ENCODE results near the gene TMEM184B. TPM values are rescaled to one million over a fixed set of nuclear protein-coding genes. Genes with fewer than 3 reads are reported as not detected.

The TMEM184B gene
- total RNA-seq, 4 donors from 2014 or later, result 27.9 to 67.4 (median 40.7) TPM

DNA sequence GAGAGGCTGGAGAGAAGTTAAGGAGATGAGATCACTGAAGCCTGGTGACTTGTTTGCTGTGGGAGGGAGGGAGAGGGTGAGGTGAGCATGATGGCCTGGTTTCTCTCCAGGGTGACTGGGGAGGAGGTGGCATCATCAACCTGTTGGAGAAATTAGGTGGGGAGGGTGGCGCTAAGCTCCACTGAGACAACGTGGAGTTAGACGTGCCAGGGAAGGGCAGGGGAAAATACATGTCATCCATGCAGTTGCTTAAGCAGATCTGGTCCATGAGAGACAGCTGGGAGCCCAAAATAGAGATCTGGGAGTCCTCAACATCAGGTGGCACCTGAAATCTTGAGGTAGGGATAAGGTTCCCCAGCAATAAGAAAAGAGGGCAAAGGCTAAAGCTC, 80.3 kb downstream of the TMEM184B start:
- 60 to 68% methylated on average over 3 of the region's 3 CpGs for WGBS, 2 donors
- no peak for DNase-seq (ENCODE audit: low spot score in 2 of 2)
- TF ChIP-seq CTCF (IDR thresholded peaks at IDR 0.05), result no peak
- H3K4me3 ChIP-seq (ENCODE audit: low read depth, poor library complexity, severe bottlenecking), result no peak overlapping the region
- intact Hi-C loops (cut with DNase I; ENCODE audit: low total_unique reads), result no loop called here

- TF ChIP-seq POLR2A (IDR thresholded peaks at IDR 0.05) (no peak), CTCF (IDR thresholded peaks at IDR 0.05) (no peak)
- no peak for DNase-seq (ENCODE audit: low spot score in 2 of 2)
- no peak overlapping the region for H3K4me3 ChIP-seq (ENCODE audit: low read depth, poor library complexity, severe bottlenecking)
- 81 to 85% methylated on average over 10 of the region's 10 CpGs for WGBS, 2 donors
- intact Hi-C loops (cut with DNase I; ENCODE audit: low total_unique reads), result no loop called here
These were observed 80.9 kb downstream of the TMEM184B start for GRCh38 chr22:38191731-38192474.

DNA sequence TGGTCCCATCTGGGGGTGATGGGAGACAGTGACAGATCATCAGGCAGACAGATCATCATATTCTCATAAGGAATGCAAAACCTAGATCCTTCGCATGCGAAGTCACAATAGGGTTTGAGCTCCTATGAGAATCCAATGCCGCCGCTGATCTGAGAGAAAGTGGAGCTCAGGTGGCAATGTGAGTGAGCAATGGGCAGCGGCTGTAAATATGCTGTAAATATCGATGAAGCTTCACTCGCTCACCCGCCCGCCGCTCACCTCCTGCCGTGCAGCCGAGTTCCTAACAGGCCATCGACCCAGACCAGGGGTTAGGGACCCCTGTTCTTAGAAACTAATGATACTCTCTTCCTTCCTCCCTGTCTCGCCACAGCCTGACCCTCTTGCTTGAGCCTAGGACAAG, 81.8 kb downstream of the TMEM184B start:
- 86 to 92% methylated on average over 14 of the region's 14 CpGs for WGBS, 2 donors
- no peak for DNase-seq (ENCODE audit: low spot score in 2 of 2)
- TF ChIP-seq POLR2A (IDR thresholded peaks at IDR 0.05) (no peak), CTCF (IDR thresholded peaks at IDR 0.05) (no peak)
- intact Hi-C loops (cut with DNase I; ENCODE audit: low total_unique reads), result no loop called here
- no peak overlapping the region for H3K4me3 ChIP-seq (ENCODE audit: low read depth, poor library complexity, severe bottlenecking)

DNA sequence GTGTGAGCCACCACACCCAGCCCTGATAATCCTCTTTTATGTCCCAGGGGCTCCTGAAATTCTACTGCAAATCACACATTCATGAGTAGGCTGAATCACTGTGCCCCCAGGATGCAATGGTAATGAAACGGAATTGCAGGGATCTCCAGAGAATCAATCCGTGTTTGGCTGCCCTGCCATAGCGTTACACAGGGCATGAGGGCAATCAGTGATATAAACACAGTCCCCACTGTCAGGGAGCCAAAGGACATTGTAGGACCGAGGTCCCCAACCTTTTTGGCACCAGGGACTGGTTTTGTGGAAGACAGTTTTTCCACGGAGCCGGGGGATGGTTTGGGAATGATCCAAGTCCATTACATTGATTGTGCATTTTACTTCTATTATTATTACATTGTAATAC, 82.2 kb downstream of the TMEM184B start:
- 53 to 73% methylated on average over 6 of the region's 6 CpGs for WGBS, 2 donors
- DNase-seq (ENCODE audit: low spot score in 2 of 2), result no peak
- no peak for TF ChIP-seq POLR2A (IDR thresholded peaks at IDR 0.05)
- H3K4me3 ChIP-seq (ENCODE audit: low read depth, poor library complexity, severe bottlenecking), result no peak overlapping the region
- intact Hi-C loops (cut with DNase I; ENCODE audit: low total_unique reads), result no loop called here

DNA sequence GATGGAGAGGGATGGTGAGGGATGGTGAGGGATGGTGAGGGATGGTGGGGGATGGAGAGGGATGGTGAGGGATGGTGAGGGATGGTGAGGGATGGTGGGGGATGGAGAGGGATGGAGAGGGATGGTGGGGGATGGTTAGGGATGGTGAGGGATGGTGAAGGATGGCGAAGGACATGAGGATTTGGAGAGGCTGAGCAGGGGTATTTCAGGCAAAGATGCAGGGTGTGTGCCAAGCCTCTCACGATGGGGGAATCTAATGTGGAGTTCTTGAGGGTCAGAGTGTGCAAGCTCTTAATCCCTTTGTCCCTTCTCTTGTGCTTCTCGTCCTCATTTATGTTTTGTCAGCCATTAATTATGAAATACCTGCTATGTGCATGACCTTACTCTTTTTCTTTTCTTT, 83.7 kb downstream of the TMEM184B start:
- H3K4me3 ChIP-seq (ENCODE audit: low read depth, poor library complexity, severe bottlenecking), result no peak overlapping the region
- no peak for DNase-seq (ENCODE audit: low spot score in 2 of 2)
- 83 to 92% methylated on average over 3 of the region's 3 CpGs for WGBS, 2 donors
- TF ChIP-seq POLR2A (IDR thresholded peaks at IDR 0.05), result no peak
- TF ChIP-seq CTCF (IDR thresholded peaks at IDR 0.05), result no peak
- intact Hi-C loops (cut with DNase I; ENCODE audit: low total_unique reads), result loop anchor here (10.0 kb wide), 1 partner anchor 624 kb away; the partner anchor contains the start of gene CDC42EP1

GRCh38 chr22:38187413-38188212, 85.2 kb downstream of the TMEM184B start:
- TF ChIP-seq POLR2A (IDR thresholded peaks at IDR 0.05) (no peak), CTCF (IDR thresholded peaks at IDR 0.05) (no peak)
- intact Hi-C loops (cut with DNase I; ENCODE audit: low total_unique reads), result loop anchor here (10.0 kb wide), 1 partner anchor 623 kb away; the partner anchor contains the start of gene CDC42EP1
- 68 to 72% methylated on average over 10 of the region's 10 CpGs for WGBS, 2 donors
- no peak for DNase-seq (ENCODE audit: low spot score in 2 of 2)
- H3K4me3 ChIP-seq (ENCODE audit: low read depth, poor library complexity, severe bottlenecking), result no peak overlapping the region
